Measurements from ENCODE around the gene CLSTN2. TPM values are rescaled to one million over a fixed set of nuclear protein-coding genes. Genes with fewer than 3 reads are reported as not detected.

The CLSTN2 gene
- total RNA-seq, 1 donor from 2014 or later: 16.0 TPM

GRCh38 chr3:140398387-140398786 lies 463.4 kb downstream of the CLSTN2 start:
- no peaks in the 10 kb centered on the region for H3K9me3 ChIP-seq
- no peak overlapping the region for H3K4me3 ChIP-seq
- intact Hi-C loops (cut with DNase I): no loop called here
- no peaks in the 10 kb centered on the region for H3K27me3 ChIP-seq
- no peaks in the 10 kb centered on the region for H3K36me3 ChIP-seq
- H3K27ac ChIP-seq: no peak overlapping the region
- no peak for DNase-seq (ENCODE audit: extremely low spot score in 2 of 2)
- peaks cover 4% of the 10 kb centered on the region for H3K4me1 ChIP-seq
- TF ChIP-seq CTCF (IDR thresholded peaks at IDR 0.05) (no peak), POLR2AphosphoS5 (IDR thresholded peaks at IDR 0.05; ENCODE audit: insufficient read depth in 1 of 2, low read depth in 1 of 2) (no peak), POLR2A (IDR thresholded peaks at IDR 0.05) (no peak)

GRCh38 chr3:140399871-140400270 lies 464.9 kb downstream of the CLSTN2 start:
- Histone ChIP-seq H3K27me3 (no peaks in the 10 kb centered on the region), H3K9me3 (no peaks in the 10 kb centered on the region), H3K4me3 (no peak overlapping the region), H3K27ac (no peak overlapping the region), H3K4me1 (peaks cover 4% of the 10 kb centered on the region), H3K36me3 (no peaks in the 10 kb centered on the region)
- DNase-seq (ENCODE audit: extremely low spot score in 2 of 2): no peak
- TF ChIP-seq POLR2AphosphoS5 (IDR thresholded peaks at IDR 0.05; ENCODE audit: insufficient read depth in 1 of 2, low read depth in 1 of 2) (no peak), POLR2A (IDR thresholded peaks at IDR 0.05) (no peak), CTCF (IDR thresholded peaks at IDR 0.05) (no peak)
- intact Hi-C loops (cut with DNase I): no loop called here

- Histone ChIP-seq H3K4me1 (no peaks in the 10 kb centered on the region), H3K27ac (no peak overlapping the region), H3K27me3 (no peaks in the 10 kb centered on the region), H3K9me3 (no peaks in the 10 kb centered on the region), H3K36me3 (no peaks in the 10 kb centered on the region), H3K4me3 (no peak overlapping the region)
- TF ChIP-seq POLR2A (IDR thresholded peaks at IDR 0.05) (no peak), POLR2AphosphoS5 (IDR thresholded peaks at IDR 0.05; ENCODE audit: insufficient read depth in 1 of 2, low read depth in 1 of 2) (no peak), CTCF (IDR thresholded peaks at IDR 0.05) (no peak)
- intact Hi-C loops (cut with DNase I): no loop called here
- no peak for DNase-seq (ENCODE audit: extremely low spot score in 2 of 2)
These were observed 468.1 kb downstream of the CLSTN2 start for GRCh38 chr3:140403079-140403478.

DNA sequence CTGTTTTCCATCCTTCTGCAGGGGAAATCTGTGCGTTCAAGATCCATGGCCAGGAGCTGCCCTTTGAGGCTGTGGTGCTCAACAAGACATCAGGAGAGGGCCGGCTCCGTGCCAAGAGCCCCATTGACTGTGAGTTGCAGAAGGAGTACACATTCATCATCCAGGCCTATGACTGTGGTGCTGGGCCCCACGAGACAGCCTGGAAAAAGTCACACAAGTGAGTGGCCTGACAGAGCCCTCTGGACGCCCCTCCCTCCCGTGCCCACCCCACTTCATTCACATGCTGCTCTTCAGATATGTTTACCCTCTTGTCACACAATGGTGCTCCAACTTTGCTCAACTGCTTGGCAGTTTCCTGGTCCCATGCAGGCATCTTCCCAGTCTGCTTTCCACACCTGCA lies 468.6 kb downstream of the CLSTN2 start:
- TF ChIP-seq POLR2A (IDR thresholded peaks at IDR 0.05): no peak
- TF ChIP-seq POLR2AphosphoS5 (IDR thresholded peaks at IDR 0.05; ENCODE audit: insufficient read depth in 1 of 2, low read depth in 1 of 2): no peak
- TF ChIP-seq CTCF (IDR thresholded peaks at IDR 0.05): no peak
- intact Hi-C loops (cut with DNase I): no loop called here

DNA sequence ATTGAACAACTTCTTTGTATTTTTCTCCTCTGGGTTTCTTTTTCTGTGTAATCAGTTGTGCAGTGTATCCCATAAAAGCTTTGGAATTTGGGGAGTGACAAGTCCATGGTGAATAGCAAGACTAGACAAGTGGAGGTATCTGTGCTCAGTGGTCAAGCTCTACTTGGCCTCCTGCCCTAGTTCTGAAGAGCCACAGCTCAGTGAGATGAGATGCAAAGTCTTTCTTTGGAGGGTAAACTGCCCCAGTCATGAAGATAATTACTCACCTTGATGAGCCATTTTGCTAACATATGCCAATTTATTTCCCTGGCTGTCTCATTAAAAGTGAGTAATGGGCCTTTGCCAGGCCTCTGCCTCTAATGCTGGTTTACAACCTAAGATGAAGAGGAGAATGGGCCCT lies 471.7 kb downstream of the CLSTN2 start:
- no peaks in the 10 kb centered on the region for H3K9me3 ChIP-seq
- H3K36me3 ChIP-seq: no peaks in the 10 kb centered on the region
- no peak for DNase-seq (ENCODE audit: extremely low spot score in 2 of 2)
- H3K27ac ChIP-seq: no peak overlapping the region
- H3K4me3 ChIP-seq: no peak overlapping the region
- no peaks in the 10 kb centered on the region for H3K27me3 ChIP-seq
- H3K4me1 ChIP-seq: no peaks in the 10 kb centered on the region
- intact Hi-C loops (cut with DNase I): no loop called here
- no peak for TF ChIP-seq POLR2AphosphoS5 (IDR thresholded peaks at IDR 0.05; ENCODE audit: insufficient read depth in 1 of 2, low read depth in 1 of 2)
- TF ChIP-seq POLR2A (IDR thresholded peaks at IDR 0.05): no peak

More for the DNA sequence above, 468.6 kb downstream of the CLSTN2 start:
- no peak for DNase-seq (ENCODE audit: extremely low spot score in 2 of 2)
- Histone ChIP-seq H3K36me3 (no peaks in the 10 kb centered on the region), H3K4me1 (no peaks in the 10 kb centered on the region), H3K4me3 (no peak overlapping the region), H3K27me3 (no peaks in the 10 kb centered on the region), H3K27ac (no peak overlapping the region), H3K9me3 (no peaks in the 10 kb centered on the region)

Data from vagina (tissue), 2 donors.